SK-N-SH treated with all-trans-retinoic acid at 6 μM for 48 hours (cell line): ENCODE measurements around the gene TMEM143.

ENCODE experiments used
- OSR1 ChIP-seq: fragments of 250-450 bp; sonication (Bioruptor Pico); IDR thresholded peaks from 2 replicates; pipeline ENCODE4 v1.8.0; 2022; ENCODE audit warnings: moderate library complexity, mild to moderate bottlenecking, inconsistent platforms
- PATZ1 ChIP-seq: fragments of 250-450 bp; sonication (Bioruptor Pico); IDR thresholded peaks from 2 replicates; pipeline ENCODE4 v1.8.0; 2020; ENCODE audit warnings: mild to moderate bottlenecking, moderate library complexity, borderline replicate concordance
- ZC3H10 ChIP-seq: fragments of 250-450 bp; sonication (Bioruptor Pico); IDR thresholded peaks from 2 replicates; pipeline ENCODE4 v1.5.1; 2021; ENCODE audit warnings: mild to moderate bottlenecking, moderate library complexity
- ZFP30 ChIP-seq: fragments of 450-650 bp; formaldehyde crosslinking; IDR thresholded peaks from 2 replicates; pipeline ENCODE4 v1.5.0; 2022; ENCODE audit warnings: mild to moderate bottlenecking, moderate library complexity
- ZNF565 ChIP-seq: fragments of 450-650 bp; formaldehyde crosslinking; conservative IDR thresholded peaks from 2 replicates; pipeline ENCODE4 v1.5.0; 2020; ENCODE audit warnings: low read depth, mild to moderate bottlenecking, moderate library complexity
- TF ChIP-seq, protein P1 (sequence below): fragments of 250-450 bp; sonication (Bioruptor Pico); IDR thresholded peaks from 2 replicates; pipeline ENCODE4 v1.5.1; 2020; ENCODE audit warnings: low read depth, mild to moderate bottlenecking, moderate library complexity

DNA sequence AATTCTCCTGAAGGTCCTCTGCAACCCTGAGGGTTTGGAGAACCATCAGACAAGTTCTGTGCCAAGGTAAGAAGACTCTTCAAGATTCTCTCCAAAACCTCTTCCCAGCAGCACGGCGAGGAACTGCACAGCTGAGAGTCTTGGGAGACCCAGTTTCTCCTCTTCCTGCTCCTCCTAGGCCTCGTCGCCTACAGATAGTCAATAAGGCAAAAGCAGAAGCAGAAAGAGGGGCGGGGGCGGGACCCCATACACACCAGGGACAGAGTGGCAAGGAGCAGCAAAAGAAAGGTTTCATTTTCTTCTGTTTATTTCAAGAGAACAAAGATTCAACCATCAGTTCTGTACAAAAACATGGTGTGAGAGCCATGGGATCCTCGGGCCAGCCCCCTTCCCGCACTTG lies 18.5 kb upstream of the TMEM143 start:
- TF ChIP-seq OSR1 (CRISPR knock-in tag) (no peak), ZNF565 (CRISPR knock-in tag) (no peak), ZFP30 (CRISPR knock-in tag) (no peak), PATZ1 (no peak), ZC3H10 (no peak)
- TF ChIP-seq, protein P1, sequence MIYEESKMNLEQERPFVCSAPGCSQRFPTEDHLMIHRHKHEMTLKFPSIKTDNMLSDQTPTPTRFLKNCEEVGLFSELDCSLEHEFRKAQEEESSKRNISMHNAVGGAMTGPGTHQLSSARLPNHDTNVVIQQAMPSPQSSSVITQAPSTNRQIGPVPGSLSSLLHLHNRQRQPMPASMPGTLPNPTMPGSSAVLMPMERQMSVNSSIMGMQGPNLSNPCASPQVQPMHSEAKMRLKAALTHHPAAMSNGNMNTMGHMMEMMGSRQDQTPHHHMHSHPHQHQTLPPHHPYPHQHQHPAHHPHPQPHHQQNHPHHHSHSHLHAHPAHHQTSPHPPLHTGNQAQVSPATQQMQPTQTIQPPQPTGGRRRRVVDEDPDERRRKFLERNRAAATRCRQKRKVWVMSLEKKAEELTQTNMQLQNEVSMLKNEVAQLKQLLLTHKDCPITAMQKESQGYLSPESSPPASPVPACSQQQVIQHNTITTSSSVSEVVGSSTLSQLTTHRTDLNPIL = no peak
